Hepatocyte (in vitro differentiated cells): ENCODE results near the gene MEF2C. TPM values are rescaled to one million over a fixed set of nuclear protein-coding genes. Genes with fewer than 3 reads are reported as not detected.

Experiments
- DNase-seq: peaks from one replicate; pipeline ENCODE4 v3.0.0-alpha.2; 2016; ENCODE audit warnings: low spot score
- H2AFZ ChIP-seq: fragments of 200-600 bp; sonication (generic); 2 replicates; pipeline ENCODE4 v1.6.0; 2016; ENCODE audit warnings: antibody characterized with exemption, mild to moderate bottlenecking
- H3K27ac ChIP-seq: fragments of 200-600 bp; sonication (generic); 2 replicates; pipeline ENCODE4 v1.5.1; 2016; ENCODE audit warnings: mild to moderate bottlenecking
- H3K27me3 ChIP-seq: fragments of 200-600 bp; sonication (generic); 2 replicates; pipeline ENCODE4 v1.6.1; 2016
- H3K36me3 ChIP-seq: fragments of 200-600 bp; sonication (generic); replicated peaks from 2 replicates; pipeline ENCODE4 v1.5.1; 2016; ENCODE audit warnings: low read depth; ENCODE audit not compliant: insufficient read depth
- H3K4me1 ChIP-seq: fragments of 200-600 bp; sonication (generic); 2 replicates; pipeline ENCODE4 v1.5.1; 2016; ENCODE audit warnings: mild to moderate bottlenecking, moderate library complexity; ENCODE audit not compliant: insufficient read depth
- H3K4me2 ChIP-seq: fragments of 200-600 bp; sonication (generic); 2 replicates; pipeline ENCODE4 v1.6.0; 2016
- H3K4me3 ChIP-seq: fragments of 200-600 bp; sonication (generic); 2 replicates; pipeline ENCODE4 v1.5.1; 2016; ENCODE audit warnings: mild to moderate bottlenecking
- H3K79me2 ChIP-seq: fragments of 200-600 bp; sonication (generic); 2 replicates; pipeline ENCODE4 v1.6.0; 2017; ENCODE audit warnings: mild to moderate bottlenecking
- H3K9me2 ChIP-seq: fragments of 200-600 bp; sonication (generic); replicated peaks from 2 replicates; pipeline ENCODE4 v1.6.0; 2017; ENCODE audit warnings: mild to moderate bottlenecking; ENCODE audit not compliant: insufficient read depth
- H3K9me3 ChIP-seq: fragments of 200-600 bp; sonication (generic); 2 replicates; pipeline ENCODE4 v1.5.1; 2016; ENCODE audit warnings: low read depth, mild to moderate bottlenecking
- H4K20me1 ChIP-seq: fragments of 200-600 bp; sonication (generic); 2 replicates; pipeline ENCODE4 v1.6.0; 2016; ENCODE audit warnings: mild to moderate bottlenecking; ENCODE audit not compliant: insufficient read depth, poor library complexity, severe bottlenecking
- CTCF ChIP-seq: fragments of 200-600 bp; sonication (generic); IDR thresholded peaks from 2 replicates; pipeline ENCODE4 v1.5.1; 2016; ENCODE audit warnings: antibody characterized with exemption, mild to moderate bottlenecking; ENCODE audit not compliant: poor library complexity
- EZH2 ChIP-seq: fragments of 200-600 bp; sonication (generic); IDR thresholded peaks from 2 replicates; pipeline ENCODE4 v1.6.1; 2016; ENCODE audit warnings: antibody characterized with exemption, mild to moderate bottlenecking, borderline replicate concordance
- EZH2phosphoT487 ChIP-seq: fragments of 200-600 bp; sonication (generic); IDR thresholded peaks from one replicate; pipeline ENCODE4 v1.6.1; 2018; ENCODE audit warnings: antibody characterized with exemption, mild to moderate bottlenecking, low read depth, moderate library complexity; ENCODE audit not compliant: unreplicated experiment, severe bottlenecking
- WGBS: methylation state at CpG from one replicate; pipeline ENCODE4 v1.1.6; 2016; ENCODE audit warnings: low lambda C conversion rate; ENCODE audit errors: missing lambda C conversion rate; 5-methylcytosine and 5-hydroxymethylcytosine counted together
- polyA plus RNA-seq: library from polyadenylated mRNA; unstranded; fragments of >200 nt; fragmentation: Nextera tagmentation; extraction: Ambion mirVana; gene quantifications from 2 replicates; pipeline ENCODE4 v1.2.1, GENCODE V29; 2016
- total RNA-seq: library from RNA; depleted of rRNA; stranded (reverse); fragments of >200 nt; gene quantifications from 2 replicates; pipeline ENCODE4 v1.2.3, GENCODE V29; 2014

MEF2C gene
- total and polyA plus RNA-seq, 2 experiments from 2014 or later: 5.9 to 14.6 TPM

GRCh38 chr5:88729829-88730182, 153.2 kb downstream of the MEF2C start:
- no peak overlapping the region for H3K27ac ChIP-seq
- H3K79me2 ChIP-seq: no peaks in the 10 kb centered on the region
- no peaks in the 10 kb centered on the region for H3K9me3 ChIP-seq
- H3K4me3 ChIP-seq: no peak overlapping the region
- H3K4me2 ChIP-seq: no peak overlapping the region
- H3K36me3 ChIP-seq: no peaks in the 10 kb centered on the region
- no peak for DNase-seq
- no peak overlapping the region for H2AFZ ChIP-seq
- no peaks in the 10 kb centered on the region for H3K27me3 ChIP-seq
- 9% methylated on average over 1 of the region's 1 CpG for WGBS
- TF ChIP-seq EZH2phosphoT487: no peak
- TF ChIP-seq CTCF: no peak
- no peaks in the 10 kb centered on the region for H4K20me1 ChIP-seq
- no peaks in the 10 kb centered on the region for H3K4me1 ChIP-seq
- no peaks in the 10 kb centered on the region for H3K9me2 ChIP-seq

GRCh38 chr5:88729084-88729828, 153.7 kb downstream of the MEF2C start:
- Histone ChIP-seq H3K36me3 (no peaks in the 10 kb centered on the region), H3K9me2 (no peaks in the 10 kb centered on the region), H3K4me2 (no peak overlapping the region), H3K27me3 (no peaks in the 10 kb centered on the region), H3K27ac (no peak overlapping the region), H2AFZ (no peak overlapping the region), H4K20me1 (no peaks in the 10 kb centered on the region), H3K79me2 (no peaks in the 10 kb centered on the region), H3K4me1 (no peaks in the 10 kb centered on the region), H3K9me3 (no peaks in the 10 kb centered on the region), H3K4me3 (no peak overlapping the region)
- DNase-seq: peak; percentile 86
- no peak for TF ChIP-seq EZH2
- TF ChIP-seq CTCF: peak; percentile 87
- no peak for TF ChIP-seq EZH2phosphoT487
- WGBS: 82% methylated on average over 5 of the region's 5 CpGs

- Histone ChIP-seq H3K4me2 (no peak overlapping the region), H3K27ac (no peak overlapping the region), H3K36me3 (no peaks in the 10 kb centered on the region), H3K4me3 (no peak overlapping the region), H3K27me3 (no peaks in the 10 kb centered on the region), H3K4me1 (no peaks in the 10 kb centered on the region), H4K20me1 (no peaks in the 10 kb centered on the region), H2AFZ (no peak overlapping the region), H3K9me2 (no peaks in the 10 kb centered on the region), H3K9me3 (no peaks in the 10 kb centered on the region), H3K79me2 (no peaks in the 10 kb centered on the region)
- 40% methylated on average over 3 of the region's 3 CpGs for WGBS
- TF ChIP-seq CTCF: peak; percentile 79
- no peak for TF ChIP-seq EZH2
- peak; percentile 46 for DNase-seq
Observed at GRCh38 chr5:88727705-88728313, 155.2 kb downstream of the MEF2C start.

- Histone ChIP-seq H3K27me3 (no peaks in the 10 kb centered on the region), H3K27ac (no peak overlapping the region), H3K9me2 (no peaks in the 10 kb centered on the region), H2AFZ (no peak overlapping the region), H3K4me2 (no peak overlapping the region), H3K36me3 (no peaks in the 10 kb centered on the region), H4K20me1 (no peaks in the 10 kb centered on the region), H3K4me3 (no peak overlapping the region), H3K79me2 (no peaks in the 10 kb centered on the region), H3K9me3 (no peaks in the 10 kb centered on the region), H3K4me1 (no peaks in the 10 kb centered on the region)
- 85% methylated on average over 3 of the region's 3 CpGs for WGBS
- TF ChIP-seq EZH2phosphoT487 (no peak), CTCF (no peak), EZH2 (no peak)
- DNase-seq: no peak
Observed at GRCh38 chr5:88725454-88725853, 157.5 kb downstream of the MEF2C start.
